Left lung (tissue), 10 donors: ENCODE results near the gene TRPV4. TPM values are rescaled to one million over a fixed set of nuclear protein-coding genes. Genes with fewer than 3 reads are reported as not detected.

Experiments
- ATAC-seq: fragments of 200-7000 bp; cut with Tn5 transposase; one replicate; pipeline ENCODE4 v1.9.1; 2020; ENCODE audit warnings: moderate library complexity
- DNase-seq, 4 donors: peaks; one replicate each; pipeline ENCODE4 v3.0.0-alpha.2; 2013 to 2020
- H3K27ac ChIP-seq, 2 donors: fragments of 200-600 bp; sonication (generic) in 1 of 2; one replicate each; pipeline versions ENCODE4 v1.5.0 to v1.8.0; 2020 to 2021
- H3K27me3 ChIP-seq, 2 donors: fragments of 200-600 bp; sonication (generic) in 1 of 2; one replicate each; pipeline versions ENCODE4 v1.5.0 to v1.8.0; 2020 to 2021
- H3K36me3 ChIP-seq, 2 donors: fragments of 200-600 bp; sonication (generic) in 1 of 2; one replicate each; pipeline versions ENCODE4 v1.5.0 to v1.8.0; 2020 to 2021
- H3K4me1 ChIP-seq, 2 donors: fragments of 200-600 bp; one replicate each; pipeline ENCODE4 v1.8.0; 2021
- H3K4me3 ChIP-seq, 2 donors: fragments of 200-600 bp; sonication (generic) in 1 of 2; one replicate each; pipeline versions ENCODE4 v1.5.0 to v1.8.0; 2020 to 2021; ENCODE audit warnings: mild to moderate bottlenecking in 1 of 2
- H3K9me3 ChIP-seq, 2 donors: fragments of 200-600 bp; sonication (generic) in 1 of 2; one replicate each; pipeline versions ENCODE4 v1.5.0 to v1.8.0; 2020 to 2021
- CTCF ChIP-seq, 2 donors: fragments of 200-600 bp; sonication (generic) in 1 of 2; IDR thresholded peaks; one replicate each; pipeline versions ENCODE4 v1.5.0 to v1.8.0; 2021; ENCODE audit warnings: antibody characterized with exemption in 2 of 2
- intact Hi-C, 2 donors: fragments of 100-400 bp; cut with DNase I; formaldehyde crosslinking; loops; one replicate each; pipeline versions ENCODE4 v1.11.2 to v1.14.2; 2022
- polyA plus RNA-seq, 6 donors: library from polyadenylated mRNA; unstranded; fragments of 120-200 nt; gene quantifications; one replicate each; pipeline ENCODE4 v1.2.1, GENCODE V29; 2013; ENCODE audit not compliant: insufficient read length in 6 of 6
- total RNA-seq, 2 donors: library from RNA; stranded (reverse); fragmentation: NEBNext Ultra II Directional; extraction: Animal tissue kit (Norgen Biotek cat#: 25700); gene quantifications; one replicate each; pipeline ENCODE4 v1.2.1, GENCODE V29; 2021
- donor health status: DM: no; HTN: yes; CAD: no.
- donor health status: DM: no; HTN: no; CAD: no.

The TRPV4 gene
- total and polyA plus RNA-seq, 8 donors, result 2.2 to 3.7 (median 3.2) TPM

- no peaks in the 10 kb centered on the region for H3K27me3 ChIP-seq
- no peaks in the 10 kb centered on the region for H3K36me3 ChIP-seq
- ATAC-seq, result no peak
- H3K9me3 ChIP-seq, result peaks cover 0 to 3% of the 10 kb centered on the region in 2 donors
- no peak for TF ChIP-seq CTCF (IDR thresholded peaks at IDR 0.05)
- no peak overlapping the region for H3K4me3 ChIP-seq
- no peaks in the 10 kb centered on the region for H3K4me1 ChIP-seq
- H3K27ac ChIP-seq, result no peak overlapping the region
- no peak for DNase-seq
- intact Hi-C loops, result no loop called here
Observed at GRCh38 chr12:109781668-109782325, 51.4 kb downstream of the TRPV4 start.

GRCh38 chr12:109779382-109779781, 53.8 kb downstream of the TRPV4 start:
- no peak for TF ChIP-seq CTCF (IDR thresholded peaks at IDR 0.05)
- Histone ChIP-seq H3K4me3 (no peak overlapping the region), H3K36me3 (no peaks in the 10 kb centered on the region), H3K9me3 (peaks cover 0 to 3% of the 10 kb centered on the region in 2 donors), H3K27me3 (no peaks in the 10 kb centered on the region), H3K27ac (no peak overlapping the region), H3K4me1 (no peaks in the 10 kb centered on the region)
- DNase-seq (no peak), ATAC-seq (no peak)
- intact Hi-C loops, result loop anchor here (10.0 kb wide), 2 partner anchors 185 to 265 kb away; no protein-coding TSS in a partner anchor

- H3K9me3 ChIP-seq, result peaks cover 0 to 3% of the 10 kb centered on the region in 2 donors
- H3K27me3 ChIP-seq, result no peaks in the 10 kb centered on the region
- TF ChIP-seq CTCF (IDR thresholded peaks at IDR 0.05), result no peak
- H3K4me1 ChIP-seq, result no peaks in the 10 kb centered on the region
- intact Hi-C loops, result loop anchor here (10.0 kb wide), 2 partner anchors 184 to 264 kb away; no protein-coding TSS in a partner anchor
- no peak overlapping the region for H3K27ac ChIP-seq
- no peak for ATAC-seq
- no peaks in the 10 kb centered on the region for H3K36me3 ChIP-seq
- no peak overlapping the region for H3K4me3 ChIP-seq
- no peak for DNase-seq
Observed at GRCh38 chr12:109778684-109779083, 54.5 kb downstream of the TRPV4 start.

- Histone ChIP-seq H3K4me3 (no peak overlapping the region), H3K9me3 (peaks cover 0 to 3% of the 10 kb centered on the region in 2 donors), H3K27me3 (no peaks in the 10 kb centered on the region), H3K4me1 (peaks cover 0 to 9% of the 10 kb centered on the region in 2 donors), H3K27ac (no peak overlapping the region), H3K36me3 (no peaks in the 10 kb centered on the region)
- DNase-seq (no peak), ATAC-seq (no peak)
- TF ChIP-seq CTCF (IDR thresholded peaks at IDR 0.05), result no peak
- intact Hi-C loops, result loop anchor here (2.0 to 10.0 kb wide), 3 partner anchors 181 to 263 kb away; no protein-coding TSS in a partner anchor
Observed at GRCh38 chr12:109777544-109777943, 55.7 kb downstream of the TRPV4 start.

GRCh38 chr12:109776624-109777023, 56.6 kb downstream of the TRPV4 start:
- peaks cover 0 to 3% of the 10 kb centered on the region in 2 donors for H3K9me3 ChIP-seq
- H3K4me3 ChIP-seq, result no peak overlapping the region
- no peak overlapping the region for H3K27ac ChIP-seq
- no peaks in the 10 kb centered on the region for H3K27me3 ChIP-seq
- TF ChIP-seq CTCF (IDR thresholded peaks at IDR 0.05), result no peak
- intact Hi-C loops, result loop anchor here (2.0 to 10.0 kb wide), 3 partner anchors 180 to 262 kb away; no protein-coding TSS in a partner anchor
- no peaks in the 10 kb centered on the region for H3K36me3 ChIP-seq
- DNase-seq (no peak), ATAC-seq (no peak)
- peaks cover 0 to 9% of the 10 kb centered on the region in 2 donors for H3K4me1 ChIP-seq
